K562 (cell line): ENCODE results near the gene LAMA5. TPM values are rescaled to one million over a fixed set of nuclear protein-coding genes. Genes with fewer than 3 reads are reported as not detected.
A peak's percentile ranks its signal among the peaks of the same experiment; 100 is the strongest.

Source experiments
- ATAC-seq: fragments of 200-7000 bp; cut with Tn5 transposase; 3 replicates; pipeline ENCODE4 v1.9.1; 2020; ENCODE audit warnings: moderate library complexity
- BruUV-seq: library from RNA; stranded (reverse); fragments of 400-500 nt; replicated peaks from 2 replicates; lab custom pipeline; 2021; lab: Mats Ljungman, UMichigan
- CTCF ChIA-PET: fragments of 300-600 bp; formaldehyde crosslinking; extraction: SDS; loops from one replicate; lab custom pipeline; 2021; ENCODE audit warnings: low intra/inter-chr PET ratio; lab: Yijun Ruan, JAX
- POLR2A ChIA-PET: fragments of 300-600, 350-650 bp; sonication (Branson Sonifier 250); formaldehyde crosslinking; extraction: SDS; loops from one replicate; lab custom pipeline; 2021; ENCODE audit warnings: antibody characterized with exemption, inconsistent platforms; lab: Yijun Ruan, JAX
- DNase-seq, 4 experiments: peaks; one replicate each; pipeline versions ENCODE4 v3.0.0 to v3.0.0-alpha.2; 2011 to 2018; ENCODE audit warnings: low spot score in 3 of 4, mixed read lengths in 3 of 4; ENCODE audit errors: extremely low read depth in 1 of 4
- FAIRE-seq: peaks from 2 replicates; lab custom pipeline; 2011; peaks lifted over from hg19 to GRCh38; lab: Jason Lieb, UNC
- H2AFZ ChIP-seq: 2 replicates; pipeline ENCODE4 v1.6.0; 2011; ENCODE audit warnings: low read depth, low read length, control low read depth, inconsistent platforms
- H3K27ac ChIP-seq: fragments of 200-600 bp; 3 replicates; pipeline ENCODE4 v1.8.0; 2011; ENCODE audit warnings: low read depth, mild to moderate bottlenecking, control low read depth, inconsistent platforms, low read length, moderate library complexity, mixed read lengths; ENCODE audit errors: extremely low read depth
- H3K27me3 ChIP-seq, 2 experiments: fragments of 300-600 bp in 1 of 2; 2 replicates in 1 of 2; 3 replicates in 1 of 2; pipeline versions ENCODE4 v1.6.0 to v1.8.0; 2011; ENCODE audit warnings: inconsistent platforms in 2 of 2, low read length in 2 of 2, mild to moderate bottlenecking in 1 of 2, mixed read lengths in 1 of 2, moderate library complexity in 1 of 2; ENCODE audit not compliant: control insufficient read depth in 2 of 2, insufficient read depth in 2 of 2
- H3K36me3 ChIP-seq: fragments of 300-600 bp; 3 replicates; pipeline ENCODE4 v1.8.0; 2011; ENCODE audit warnings: mild to moderate bottlenecking, low read length, inconsistent platforms; ENCODE audit not compliant: control insufficient read depth, insufficient read depth
- H3K4me1 ChIP-seq, 2 experiments: fragments of 200-600 bp in 1 of 2; replicated peaks in 1 of 2; 2 replicates in 1 of 2; 3 replicates in 1 of 2; pipeline versions ENCODE4 v1.5.1 to v1.8.0; 2011; ENCODE audit warnings: inconsistent platforms in 2 of 2, low read length in 2 of 2, mild to moderate bottlenecking in 1 of 2, mixed read lengths in 1 of 2, moderate library complexity in 1 of 2; ENCODE audit not compliant: control insufficient read depth in 2 of 2, insufficient read depth in 2 of 2
- H3K4me2 ChIP-seq: 2 replicates; pipeline ENCODE4 v1.6.1; 2011; ENCODE audit warnings: low read length, control low read depth, inconsistent platforms, mixed read lengths; ENCODE audit not compliant: insufficient read depth
- H3K4me3 ChIP-seq: fragments of 200-600 bp; sonication (generic), shearing (Covaris generic); 2 replicates; pipeline ENCODE4 v1.5.1; 2016; ENCODE audit warnings: control low read depth, inconsistent platforms
- H3K79me2 ChIP-seq: fragments of 200-600 bp; 3 replicates; pipeline ENCODE4 v1.8.0; 2011; ENCODE audit warnings: low read length, inconsistent platforms; ENCODE audit not compliant: control insufficient read depth, insufficient read depth
- H3K9ac ChIP-seq, 2 experiments: 2 replicates each; pipeline versions ENCODE4 v1.6.0 to v1.6.1; 2011; ENCODE audit warnings: low read depth in 2 of 2, low read length in 2 of 2, control low read depth in 1 of 2, inconsistent platforms in 1 of 2, mild to moderate bottlenecking in 1 of 2, mixed read lengths in 1 of 2; ENCODE audit not compliant: insufficient read depth in 1 of 2
- H3K9me1 ChIP-seq: one replicate; pipeline ENCODE4 v1.6.0; 2011; ENCODE audit warnings: inconsistent platforms, mild to moderate bottlenecking, low read length, moderate library complexity; ENCODE audit not compliant: control insufficient read depth, insufficient read depth
- H3K9me3 ChIP-seq: replicated peaks from 2 replicates; pipeline ENCODE4 v1.5.1; 2011; ENCODE audit warnings: low read depth, low read length, inconsistent platforms; ENCODE audit not compliant: control insufficient read depth, insufficient read depth
- H4K20me1 ChIP-seq: replicated peaks from 2 replicates; pipeline ENCODE4 v1.6.1; 2011; ENCODE audit warnings: low read length, inconsistent platforms, mixed read lengths; ENCODE audit not compliant: control insufficient read depth, insufficient read depth
- ATF3 ChIP-seq, 2 experiments: fragments of 450-650 bp in 1 of 2; sonication (generic) in 1 of 2; formaldehyde crosslinking in 1 of 2; IDR thresholded peaks in 1 of 2; conservative IDR thresholded peaks in 1 of 2; 2 replicates each; pipeline versions ENCODE4 v1.6.1 to v1.8.1; 2016 to 2023; ENCODE audit warnings: mild to moderate bottlenecking in 2 of 2, moderate library complexity in 2 of 2, inconsistent platforms in 1 of 2, missing genetic modification reagents in 1 of 2
- CBX8 ChIP-seq: fragments of 200-600 bp; sonication (generic); IDR thresholded peaks from 2 replicates; pipeline ENCODE4 v1.6.1; 2012; ENCODE audit warnings: borderline replicate concordance, mixed run types, low read depth, mild to moderate bottlenecking, moderate library complexity, mixed read lengths, low read length, control low read depth, inconsistent platforms; ENCODE audit not compliant: poor library complexity, severe bottlenecking; ENCODE audit errors: extremely low read depth
- CTCFL ChIP-seq: IDR thresholded peaks from 2 replicates; pipeline ENCODE4 v1.6.1; 2011; ENCODE audit warnings: borderline replicate concordance, low read depth, mild to moderate bottlenecking, moderate library complexity, low read length; ENCODE audit not compliant: insufficient read depth, poor library complexity, severe bottlenecking
- FOXO4 ChIP-seq: fragments of 450-650 bp; formaldehyde crosslinking; IDR thresholded peaks from 2 replicates; pipeline ENCODE4 v1.4.0; 2020; ENCODE audit warnings: mild to moderate bottlenecking, moderate library complexity
- HMG20B ChIP-seq: fragments of 250-450 bp; sonication (Bioruptor Pico); IDR thresholded peaks from 2 replicates; pipeline ENCODE4 v1.5.0; 2021; ENCODE audit warnings: mild to moderate bottlenecking
- L3MBTL2 ChIP-seq: fragments of 450-650 bp; IDR thresholded peaks from 2 replicates; pipeline ENCODE4 v1.6.1; 2016; ENCODE audit warnings: mild to moderate bottlenecking, moderate library complexity
- RERE ChIP-seq: sonication (generic); formaldehyde crosslinking; IDR thresholded peaks from 2 replicates; pipeline ENCODE4 v1.8.0; 2023; ENCODE audit warnings: missing genetic modification reagents, mild to moderate bottlenecking, borderline replicate concordance
- ZNF707 ChIP-seq: fragments of 250-450 bp; sonication (Bioruptor Pico); conservative IDR thresholded peaks from 2 replicates; pipeline ENCODE4 v1.8.0; 2022; ENCODE audit warnings: inconsistent platforms, mild to moderate bottlenecking, moderate library complexity
- WGBS: fragments of 100-300 bp; shearing (Covaris generic); methylation state at CpG from one replicate; pipeline ENCODE4 v1.1.6; 2016; ENCODE audit warnings: low coverage, mixed read lengths; ENCODE audit not compliant: insufficient coverage; ENCODE audit errors: missing lambda C conversion rate; 5-methylcytosine and 5-hydroxymethylcytosine counted together
- in situ Hi-C: fragments of 300-500 bp; cut with MboI; formaldehyde crosslinking; loops from 4 replicates; pipeline ENCODE4 v1.15.0; 2018; ENCODE audit warnings: inconsistent platforms, mixed read lengths
- intact Hi-C: fragments of 100-400 bp; cut with micrococcal nuclease; formaldehyde crosslinking; loops from 2 replicates; pipeline ENCODE4 v1.14.2; 2022
- polyA plus RNA-seq, 8 experiments: library from polyadenylated mRNA; depleted of rRNA in 4 of 8; stranded (reverse) in 5 of 8; unstranded in 3 of 8; fragments of >200 nt; fragmentation: Nextera tagmentation in 2 of 8; fragmentation: Illumina TruSeq in 1 of 8; extraction: Ambion mirVana in 2 of 8; extraction: Trizol in 1 of 8; gene quantifications; 2 replicates each; pipeline versions ENCODE4 v1.2.1 to v1.2.3, GENCODE V29; 2011 to 2014; ENCODE audit warnings: inconsistent platforms in 1 of 8, missing spikeins in 1 of 8
- total RNA-seq, 7 experiments: library from RNA; depleted of rRNA in 6 of 7; stranded (reverse); fragments of >200 nt in 6 of 7; fragmentation: Illumina TruSeq in 2 of 7; extraction: Trizol in 2 of 7; gene quantifications; 2 replicates each; pipeline versions ENCODE4 v1.2.1 to v1.2.3, GENCODE V29; 2011 to 2021; ENCODE audit warnings: low replicate concordance in 1 of 7

LAMA5 gene
- total and polyA plus RNA-seq, 9 of the 15 experiments (the other 6 are each of a cell fraction or from before 2014, with no cell fraction given) = 0.31 to 101 (median 7.8) TPM

GRCh38 chr20:62406635-62407176, 39.6 kb upstream of the LAMA5 start:
- CTCF ChIA-PET = interaction anchor here (0.6 kb wide), 1 partner anchor 107 kb away, joined by 3 read pairs; no protein-coding TSS in a partner anchor
- intact Hi-C loops = loop anchor here (5.0 kb wide), 1 partner anchor 81 kb away; no protein-coding TSS in a partner anchor
- no peak for TF ChIP-seq RERE (CRISPR knock-in tag)
- TF ChIP-seq ZNF707 = no peak
- no peak for TF ChIP-seq ATF3 (IDR thresholded peaks at IDR 0.05)
- TF ChIP-seq ATF3 (CRISPR knock-in tag; conservative IDR thresholded peaks at IDR 0.05) = no peak
- no peak for TF ChIP-seq FOXO4
- TF ChIP-seq L3MBTL2 = no peak
- peak; percentile 22 for TF ChIP-seq CTCFL
- TF ChIP-seq HMG20B (CRISPR knock-in tag) = no peak
- TF ChIP-seq CBX8 = no peak

More at GRCh38 chr20:62406635-62407176, 39.6 kb upstream of the LAMA5 start:
- POLR2A ChIA-PET = interaction anchor here (0.6 to 1.0 kb wide), 2 partner anchors 20 to 33 kb away, joined by 3 read pairs; partner anchors contain the start of gene RPS21
- H3K27me3 ChIP-seq = no peaks in the 10 kb centered on the region
- H3K9me1 ChIP-seq = peaks cover 4% of the 10 kb centered on the region
- no peaks in the 10 kb centered on the region for H3K9me3 ChIP-seq
- peak overlapping the region; percentile 40; the same call in 1 of the 3 replicates for H3K27ac ChIP-seq
- no peak overlapping the region for H2AFZ ChIP-seq
- peaks cover 14% of the 10 kb centered on the region for H3K79me2 ChIP-seq
- peak overlapping the region; percentile 70 for H3K4me2 ChIP-seq
- in situ Hi-C loops = no loop called here
- peak overlapping the region; percentile 58 for H3K4me3 ChIP-seq
- 0% methylated on average over 14 of the region's 42 CpGs for WGBS
- peak overlapping the region; percentile 63 to 94 for H3K9ac ChIP-seq
- H3K36me3 ChIP-seq = peaks cover 9% of the 10 kb centered on the region; the same call in 1 of the 3 replicates
- H4K20me1 ChIP-seq = 0 out of 2 replicates have a peak, but pooled peaks cover 8% of the 10 kb centered on the region
- DNase-seq (peak in 2 of 4 experiments; percentile 60 to 67), FAIRE-seq (no peak), ATAC-seq (no peak)
- H3K4me1 ChIP-seq = peaks cover 17 to 90% of the 10 kb centered on the region in 2 experiments
- BruUV-seq = no TSS peak
